Brain microvascular endothelial cell (primary cell): ENCODE data around the gene SSBP2.

Source experiments
- DNase-seq: peaks from one replicate; pipeline ENCODE4 v3.0.0-alpha.2; 2020
- H3K27ac ChIP-seq: fragments of 250-450 bp; sonication (Bioruptor Pico); 2 replicates; pipeline ENCODE4 v1.5.1; 2020; ENCODE audit warnings: mild to moderate bottlenecking, moderate library complexity
- H3K27me3 ChIP-seq: fragments of 250-450 bp; sonication (Bioruptor Pico); replicated peaks from 2 replicates; pipeline ENCODE4 v1.5.1; 2020; ENCODE audit warnings: mild to moderate bottlenecking
- H3K36me3 ChIP-seq: fragments of 250-450 bp; sonication (Bioruptor Pico); replicated peaks from 2 replicates; pipeline ENCODE4 v1.5.1; 2020; ENCODE audit warnings: mild to moderate bottlenecking
- H3K4me3 ChIP-seq: 2 replicates; pipeline ENCODE4 v1.5.1; 2011; ENCODE audit warnings: low read depth, mild to moderate bottlenecking, control low read depth, low read length, moderate library complexity
- in situ Hi-C: cut with HindIII; loops from 2 replicates; pipeline ENCODE4 v1.10.0; 2017; ENCODE audit warnings: low sequenced_read_pairs, low pct_ligation_motif_present
- TF ChIP-seq, protein P1 (sequence below): IDR thresholded peaks from 2 replicates; pipeline ENCODE4 v1.5.1; 2011; ENCODE audit warnings: low read depth, mild to moderate bottlenecking, moderate library complexity, low read length, control low read depth, inconsistent platforms; ENCODE audit errors: missing control alignments

The SSBP2 gene

DNA sequence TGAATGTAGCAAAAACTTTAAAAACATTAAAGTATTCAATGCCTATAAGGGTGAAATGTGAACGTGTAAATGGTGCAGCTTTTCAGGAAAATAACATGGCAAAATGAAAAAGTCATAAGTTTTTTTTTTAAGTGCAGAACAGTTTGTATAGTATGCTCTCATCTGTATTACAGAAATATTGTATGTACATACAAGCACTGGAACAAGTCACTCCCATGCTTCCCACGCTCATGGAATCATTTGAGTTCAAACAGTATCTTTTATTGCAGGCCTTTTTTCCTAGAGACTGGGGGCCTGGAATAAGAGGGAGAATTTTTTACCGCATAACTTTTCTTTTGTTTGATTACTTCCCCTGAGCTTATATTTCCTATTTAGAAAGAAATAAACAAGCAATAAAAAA lies 94.1 kb downstream of the SSBP2 start:
- H3K27ac ChIP-seq, result no peak overlapping the region
- no peaks in the 10 kb centered on the region for H3K36me3 ChIP-seq
- no peak for DNase-seq
- no peaks in the 10 kb centered on the region for H3K27me3 ChIP-seq
- H3K4me3 ChIP-seq, result no peak overlapping the region
- in situ Hi-C loops, result no loop called here
- TF ChIP-seq, protein P1, sequence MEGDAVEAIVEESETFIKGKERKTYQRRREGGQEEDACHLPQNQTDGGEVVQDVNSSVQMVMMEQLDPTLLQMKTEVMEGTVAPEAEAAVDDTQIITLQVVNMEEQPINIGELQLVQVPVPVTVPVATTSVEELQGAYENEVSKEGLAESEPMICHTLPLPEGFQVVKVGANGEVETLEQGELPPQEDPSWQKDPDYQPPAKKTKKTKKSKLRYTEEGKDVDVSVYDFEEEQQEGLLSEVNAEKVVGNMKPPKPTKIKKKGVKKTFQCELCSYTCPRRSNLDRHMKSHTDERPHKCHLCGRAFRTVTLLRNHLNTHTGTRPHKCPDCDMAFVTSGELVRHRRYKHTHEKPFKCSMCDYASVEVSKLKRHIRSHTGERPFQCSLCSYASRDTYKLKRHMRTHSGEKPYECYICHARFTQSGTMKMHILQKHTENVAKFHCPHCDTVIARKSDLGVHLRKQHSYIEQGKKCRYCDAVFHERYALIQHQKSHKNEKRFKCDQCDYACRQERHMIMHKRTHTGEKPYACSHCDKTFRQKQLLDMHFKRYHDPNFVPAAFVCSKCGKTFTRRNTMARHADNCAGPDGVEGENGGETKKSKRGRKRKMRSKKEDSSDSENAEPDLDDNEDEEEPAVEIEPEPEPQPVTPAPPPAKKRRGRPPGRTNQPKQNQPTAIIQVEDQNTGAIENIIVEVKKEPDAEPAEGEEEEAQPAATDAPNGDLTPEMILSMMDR, result no peak

DNA sequence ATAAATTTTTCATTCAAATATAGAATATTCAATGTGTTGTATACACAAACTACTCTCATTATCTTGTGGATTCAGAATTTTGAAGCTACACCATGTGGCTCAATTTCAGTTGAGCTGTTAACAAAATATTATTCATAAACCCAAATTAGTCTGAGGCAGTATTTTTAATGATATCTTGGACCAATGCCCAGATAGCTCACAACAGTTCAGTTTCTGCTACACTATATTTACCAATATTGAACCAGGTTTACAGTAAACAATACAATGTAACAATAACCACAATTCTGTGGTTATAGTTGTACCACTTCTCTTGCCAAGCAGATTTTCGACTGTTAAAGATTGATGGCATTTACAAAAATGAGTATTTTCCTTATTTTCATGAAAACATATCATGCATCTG lies 99.9 kb downstream of the SSBP2 start:
- TF ChIP-seq, protein P1, result no peak

DNA sequence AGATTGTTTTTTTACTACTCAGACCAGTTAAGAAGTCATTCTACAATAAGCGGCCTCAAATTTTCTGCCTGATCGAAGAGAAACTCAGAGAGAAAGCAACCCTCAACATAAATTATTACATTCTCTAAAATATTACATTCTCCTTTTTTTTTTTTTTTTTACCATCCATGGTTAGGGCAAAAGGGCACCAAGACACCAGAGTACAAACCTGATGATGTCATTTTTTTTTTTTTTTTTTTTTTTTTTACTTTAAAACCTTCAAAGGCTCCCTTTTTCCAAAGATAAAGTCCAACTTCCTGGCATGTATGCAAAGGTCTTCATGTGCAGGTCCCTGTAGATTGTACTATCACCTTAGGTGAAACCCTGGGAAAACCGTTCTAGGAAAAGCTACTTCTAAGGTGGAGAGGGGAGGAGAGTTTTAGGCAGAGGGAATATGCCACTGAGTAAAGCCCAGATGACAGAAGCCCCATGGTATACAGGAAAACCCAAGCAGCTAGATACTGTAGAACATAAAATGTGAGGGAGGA lies 104.4 kb downstream of the SSBP2 start:
- Histone ChIP-seq H3K4me3 (no peak overlapping the region), H3K27me3 (no peaks in the 10 kb centered on the region), H3K36me3 (no peaks in the 10 kb centered on the region), H3K27ac (no peak overlapping the region)
- TF ChIP-seq, protein P1, result no peak
- in situ Hi-C loops, result no loop called here
- DNase-seq, result no peak

More for the DNA sequence above, 99.9 kb downstream of the SSBP2 start:
- no peaks in the 10 kb centered on the region for H3K36me3 ChIP-seq
- no peak overlapping the region for H3K27ac ChIP-seq
- in situ Hi-C loops, result no loop called here
- no peaks in the 10 kb centered on the region for H3K27me3 ChIP-seq
- no peak for DNase-seq
- H3K4me3 ChIP-seq, result no peak overlapping the region

DNA sequence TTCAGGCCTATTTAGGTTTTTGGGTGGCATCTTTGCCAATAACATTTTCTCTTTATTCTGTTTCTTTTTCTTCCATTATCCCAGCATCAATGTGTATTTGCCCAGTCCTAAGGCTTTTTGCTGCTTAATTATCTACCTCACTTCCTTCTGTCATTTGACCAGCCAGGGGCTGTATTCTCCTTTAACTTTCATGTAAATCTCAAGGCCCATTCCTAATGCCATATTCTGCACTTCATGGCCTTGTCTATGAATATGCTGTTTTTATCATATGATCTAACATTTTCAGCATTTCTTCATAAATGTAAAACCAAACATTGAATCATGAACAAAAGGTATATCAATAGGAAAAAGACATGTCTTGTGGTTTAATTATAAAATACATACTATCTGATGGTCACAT lies 108.7 kb downstream of the SSBP2 start:
- in situ Hi-C loops, result no loop called here
- Histone ChIP-seq H3K27me3 (no peaks in the 10 kb centered on the region), H3K36me3 (no peaks in the 10 kb centered on the region), H3K27ac (no peak overlapping the region), H3K4me3 (no peak overlapping the region)
- no peak for DNase-seq
- TF ChIP-seq, protein P1, result no peak

DNA sequence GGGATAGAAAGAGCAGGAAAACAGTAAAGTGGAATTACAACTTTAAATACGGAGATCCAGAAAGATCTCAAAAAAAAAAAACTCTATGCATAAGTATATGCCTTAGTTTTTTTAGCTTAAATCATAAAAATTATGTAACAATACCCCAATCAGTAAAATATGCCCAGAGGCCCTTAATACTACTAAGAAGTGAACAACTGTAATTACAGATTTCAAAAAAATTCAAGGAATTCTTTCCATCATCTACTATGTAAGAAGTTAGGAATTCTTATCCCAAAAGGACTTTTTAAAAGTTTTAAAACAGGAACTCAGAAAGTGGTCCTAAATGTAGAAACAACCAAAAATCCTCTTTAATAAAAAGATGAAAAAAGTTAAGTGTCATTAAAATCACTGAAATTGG lies 111.3 kb downstream of the SSBP2 start:
- H3K27ac ChIP-seq, result no peak overlapping the region
- in situ Hi-C loops, result no loop called here
- no peak overlapping the region for H3K4me3 ChIP-seq
- H3K36me3 ChIP-seq, result no peaks in the 10 kb centered on the region
- H3K27me3 ChIP-seq, result no peaks in the 10 kb centered on the region
- TF ChIP-seq, protein P1, result no peak
- no peak for DNase-seq

DNA sequence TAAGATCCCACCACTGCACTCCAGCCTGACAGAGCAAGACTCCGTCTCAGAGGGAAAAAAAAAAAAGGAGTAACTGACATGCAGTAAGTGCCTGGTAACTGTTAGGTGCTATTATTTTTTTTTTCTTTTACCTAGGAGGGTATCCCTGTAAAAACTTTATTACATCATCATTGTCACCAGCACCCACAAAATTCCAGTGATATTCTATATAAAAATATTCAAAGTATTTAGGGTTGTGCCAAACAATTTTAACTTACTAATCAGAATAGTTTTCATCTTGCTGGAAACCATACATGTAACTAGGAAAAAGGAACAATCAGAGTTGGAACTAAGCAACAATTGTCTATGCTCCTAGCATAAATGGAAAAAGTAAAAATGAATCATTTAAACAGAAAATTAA lies 112.4 kb downstream of the SSBP2 start:
- Histone ChIP-seq H3K27ac (no peak overlapping the region), H3K36me3 (no peaks in the 10 kb centered on the region)
- in situ Hi-C loops, result no loop called here

More for the DNA sequence above, 112.4 kb downstream of the SSBP2 start:
- TF ChIP-seq, protein P1, result no peak
- Histone ChIP-seq H3K4me3 (no peak overlapping the region), H3K27me3 (no peaks in the 10 kb centered on the region)
- DNase-seq, result no peak
